IPS-18c (cell line): ENCODE results near the gene LYSMD2.

Source experiments
- H3K4me3 ChIP-seq: 2 replicates; pipeline ENCODE4 v1.7.0; 2013; ENCODE audit warnings: low read depth, mild to moderate bottlenecking, low read length, moderate library complexity; ENCODE audit not compliant: insufficient read depth
- H3K9me3 ChIP-seq: one replicate; pipeline ENCODE4 v1.6.1; 2013; ENCODE audit warnings: mild to moderate bottlenecking, low read length, moderate library complexity; ENCODE audit not compliant: control insufficient read depth, insufficient read depth

LYSMD2 gene

GRCh38 chr15:51699373-51699772 lies 38.1 kb downstream of the LYSMD2 start:
- Histone ChIP-seq H3K9me3 (no peaks in the 10 kb centered on the region), H3K4me3 (no peak overlapping the region)

DNA sequence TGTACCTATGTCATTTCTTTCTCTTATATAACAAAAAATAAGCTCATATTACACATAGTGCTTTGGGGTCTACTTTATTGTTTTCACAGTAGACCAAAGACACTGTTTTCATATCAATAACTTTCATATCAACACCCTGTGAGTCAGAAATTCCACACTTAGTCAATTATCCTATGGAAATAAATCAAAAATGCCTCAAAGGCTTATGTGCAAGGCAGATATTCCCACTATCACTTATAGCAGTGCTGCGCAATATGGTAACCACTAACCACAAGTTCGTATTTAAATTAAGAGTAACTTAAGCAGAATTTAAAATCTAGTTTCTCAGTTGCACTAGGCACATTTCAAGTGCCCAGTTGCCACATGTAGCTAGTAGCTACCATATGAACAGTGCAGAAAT lies 40.3 kb downstream of the LYSMD2 start:
- Histone ChIP-seq H3K4me3 (no peak overlapping the region), H3K9me3 (no peaks in the 10 kb centered on the region)

- H3K4me3 ChIP-seq, result no peak overlapping the region
- no peaks in the 10 kb centered on the region for H3K9me3 ChIP-seq
These were observed 40.9 kb downstream of the LYSMD2 start for GRCh38 chr15:51696566-51696965.

DNA sequence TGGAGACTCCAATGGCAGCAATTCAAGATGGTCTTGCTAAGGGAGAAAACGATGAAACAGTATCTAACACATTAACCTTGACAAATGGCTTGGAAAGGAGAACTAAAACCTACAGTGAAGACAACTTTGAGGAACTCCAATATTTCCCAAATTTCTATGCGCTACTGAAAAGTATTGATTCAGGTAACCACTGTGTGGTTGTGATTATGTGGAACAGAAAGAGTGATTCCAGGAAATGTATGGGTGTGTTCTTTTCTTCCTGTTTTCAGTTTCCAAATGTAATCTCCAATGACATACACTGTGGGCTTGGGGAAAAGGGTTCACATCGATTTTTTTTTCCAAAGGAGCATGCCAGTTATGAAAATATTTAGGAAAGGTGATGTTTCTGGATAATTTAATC lies 45.3 kb downstream of the LYSMD2 start:
- Histone ChIP-seq H3K4me3 (no peak overlapping the region), H3K9me3 (no peaks in the 10 kb centered on the region)

- no peak overlapping the region for H3K4me3 ChIP-seq
- H3K9me3 ChIP-seq, result no peaks in the 10 kb centered on the region
These were observed 48.6 kb downstream of the LYSMD2 start for GRCh38 chr15:51688863-51689262.

GRCh38 chr15:51687565-51687964 lies 49.9 kb downstream of the LYSMD2 start:
- H3K4me3 ChIP-seq, result no peak overlapping the region
- H3K9me3 ChIP-seq, result no peaks in the 10 kb centered on the region

DNA sequence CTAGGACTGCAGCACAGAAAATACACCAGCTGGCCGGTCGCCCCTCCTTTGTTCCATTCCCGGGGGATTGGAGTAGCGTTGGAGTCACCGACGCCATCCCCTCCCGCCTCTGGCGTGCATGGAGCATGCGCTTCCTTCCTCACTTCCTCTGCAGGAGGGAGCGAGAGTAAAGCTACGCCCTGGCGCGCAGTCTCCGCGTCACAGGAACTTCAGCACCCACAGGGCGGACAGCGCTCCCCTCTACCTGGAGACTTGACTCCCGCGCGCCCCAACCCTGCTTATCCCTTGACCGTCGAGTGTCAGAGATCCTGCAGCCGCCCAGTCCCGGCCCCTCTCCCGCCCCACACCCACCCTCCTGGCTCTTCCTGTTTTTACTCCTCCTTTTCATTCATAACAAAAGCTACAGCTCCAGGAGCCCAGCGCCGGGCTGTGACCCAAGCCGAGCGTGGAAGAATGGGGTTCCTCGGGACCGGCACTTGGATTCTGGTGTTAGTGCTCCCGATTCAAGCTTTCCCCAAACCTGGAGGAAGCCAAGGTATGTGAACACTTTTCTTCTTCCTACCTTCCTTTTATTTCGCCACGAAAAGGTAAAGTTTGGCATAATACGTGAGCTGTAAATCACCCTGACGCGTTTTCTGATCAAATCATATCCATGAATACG lies 56.0 kb downstream of the LYSMD2 start, which contains the start of gene SCG3:
TSS of gene SCG3 (plus strand) at position 201 of the 661 bp plus-strand sequence. CDS start at position 454, 253 bp downstream.
- peak within 1 kb of the TSS; percentile 71 for H3K4me3 ChIP-seq

DNA sequence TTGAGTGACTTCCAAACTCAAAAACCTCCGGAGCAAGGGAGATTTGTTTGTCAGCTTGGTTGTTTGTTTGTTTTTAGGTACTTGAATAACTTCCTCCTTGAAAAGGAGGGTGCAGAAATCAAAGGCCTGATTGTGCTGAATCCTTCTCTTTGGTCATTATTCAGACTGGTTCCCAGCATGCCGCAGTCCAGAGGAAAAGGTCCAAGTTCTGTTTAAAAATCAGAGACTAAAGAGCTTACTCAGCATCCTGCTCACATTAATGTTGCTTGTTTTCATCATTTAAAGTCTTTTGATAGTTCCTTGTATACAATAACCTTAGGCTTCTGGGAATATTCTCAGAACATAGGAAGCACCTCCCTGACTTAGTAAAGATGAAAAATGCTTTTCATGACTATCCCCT lies 57.1 kb downstream of the LYSMD2 start:
- Histone ChIP-seq H3K4me3 (no peak overlapping the region), H3K9me3 (no peaks in the 10 kb centered on the region)

More for the DNA sequence above, 56.0 kb downstream of the LYSMD2 start, which contains the start of gene SCG3:
- no peaks in the 10 kb centered on the region for H3K9me3 ChIP-seq

- Histone ChIP-seq H3K4me3 (no peak overlapping the region), H3K9me3 (no peaks in the 10 kb centered on the region)
These were observed 59.4 kb downstream of the LYSMD2 start for GRCh38 chr15:51678096-51678495.

GRCh38 chr15:51677452-51677851 lies 60.0 kb downstream of the LYSMD2 start:
- no peak overlapping the region for H3K4me3 ChIP-seq
- no peaks in the 10 kb centered on the region for H3K9me3 ChIP-seq

DNA sequence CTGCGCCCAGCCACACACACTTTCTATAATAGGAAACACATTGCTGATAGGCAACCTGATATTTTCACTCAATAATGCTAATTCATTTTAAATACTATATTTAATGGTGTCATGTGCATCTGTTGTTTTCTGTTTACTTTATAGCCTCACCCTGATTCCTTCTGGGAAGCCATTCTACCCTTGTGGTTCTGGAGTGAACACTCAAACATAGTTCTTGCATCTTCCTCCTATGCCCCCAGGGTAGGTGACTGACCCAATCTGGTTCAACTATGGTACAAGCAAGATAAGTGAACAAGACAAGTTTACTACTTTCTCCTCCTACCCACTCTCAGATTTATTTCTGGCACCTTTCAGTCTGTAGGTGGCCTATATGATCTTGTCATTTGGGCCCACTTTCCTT lies 60.4 kb downstream of the LYSMD2 start:
- Histone ChIP-seq H3K4me3 (no peak overlapping the region), H3K9me3 (no peaks in the 10 kb centered on the region)

GRCh38 chr15:51675234-51675633 lies 62.2 kb downstream of the LYSMD2 start:
- no peaks in the 10 kb centered on the region for H3K9me3 ChIP-seq
- H3K4me3 ChIP-seq, result no peak overlapping the region
